Heart right ventricle (tissue), 16 donors: Measurements from ENCODE around the gene PRKN. TPM values are rescaled to one million over a fixed set of nuclear protein-coding genes. Genes with fewer than 3 reads are reported as not detected.

ENCODE experiments used
- ATAC-seq, 8 donors: fragments of 200-7000 bp; cut with Tn5 transposase; one replicate each; pipeline ENCODE4 v1.9.1; 2020; ENCODE audit warnings: mild to moderate bottlenecking in 8 of 8, moderate library complexity in 8 of 8, moderate number of reproducible peaks in 1 of 8
- DNase-seq, 2 donors: peaks; one replicate each; pipeline ENCODE4 v3.0.0-alpha.2; 2020
- H3K27ac ChIP-seq, 10 donors: fragments of 200-600 bp; sonication (generic) in 2 of 10; one replicate each; pipeline versions ENCODE4 v1.5.0 to v1.8.0; 2020 to 2022; ENCODE audit warnings: mild to moderate bottlenecking in 3 of 10
- H3K27me3 ChIP-seq, 7 donors: fragments of 200-600 bp; one replicate each; pipeline ENCODE4 v1.8.0; 2021 to 2022; ENCODE audit warnings: mild to moderate bottlenecking in 2 of 7
- H3K36me3 ChIP-seq, 9 donors: fragments of 200-600 bp; sonication (generic) in 1 of 9; one replicate each; pipeline versions ENCODE4 v1.5.0 to v1.8.0; 2020 to 2022; ENCODE audit warnings: mild to moderate bottlenecking in 2 of 9
- H3K4me1 ChIP-seq, 9 donors: fragments of 200-600 bp; sonication (generic) in 1 of 9; one replicate each; pipeline versions ENCODE4 v1.5.0 to v1.8.0; 2020 to 2022; ENCODE audit warnings: mild to moderate bottlenecking in 4 of 9
- H3K4me3 ChIP-seq, 10 donors: fragments of 200-600 bp; sonication (generic) in 2 of 10; one replicate each; pipeline versions ENCODE4 v1.5.0 to v1.8.0; 2020 to 2022; ENCODE audit warnings: mild to moderate bottlenecking in 7 of 10, moderate library complexity in 2 of 10
- H3K9me3 ChIP-seq, 11 donors: fragments of 200-600 bp in 10 of 11; sonication (generic) in 2 of 11; one replicate each; pipeline versions ENCODE4 v1.5.0 to v1.8.0; 2013 to 2022; ENCODE audit warnings: mild to moderate bottlenecking in 2 of 11, control low read depth in 1 of 11, moderate library complexity in 1 of 11
- WGBS, 2 donors: extraction: QIAGEN DNeasy Blood & Tissue Kit; methylation state at CpG; one replicate each; pipeline ENCODE4 v1.1.7; 2013; ENCODE audit warnings: inconsistent platforms in 1 of 2; 5-methylcytosine and 5-hydroxymethylcytosine counted together
- intact Hi-C, 10 donors: fragments of 100-400 bp; cut with DNase I; formaldehyde crosslinking; loops; one replicate each; pipeline versions ENCODE4 v1.11.1 to v1.14.2; 2022
- polyA plus RNA-seq, 2 donors: library from polyadenylated mRNA; stranded (reverse); fragments of 200-250 nt; gene quantifications; one replicate each; pipeline ENCODE4 v1.2.3, GENCODE V29; 2013
- total RNA-seq, 10 donors: library from RNA; stranded (reverse); fragmentation: NEBNext Ultra II Directional in 3 of 10; extraction: Animal tissue kit (Norgen Biotek cat#: 25700) in 3 of 10; gene quantifications; one replicate each; pipeline versions ENCODE4 v1.2.1 to v1.2.4, GENCODE V29; 2021 to 2023
- TF ChIP-seq, protein P1 (sequence below), 9 donors: fragments of 200-600 bp; sonication (generic) in 2 of 9; IDR thresholded peaks; one replicate each; pipeline versions ENCODE4 v1.5.0 to v1.8.0; 2021 to 2022; ENCODE audit warnings: antibody characterized with exemption in 9 of 9, mild to moderate bottlenecking in 5 of 9, moderate library complexity in 1 of 9
- donor health status: Arrhythmogenic right ventricular cardiomyopathy.
- donor health status: ischemic (EF 13 %, LVEDD 7.1; RV severe dilation, severe dysfunction).
- donor health status: healthy with polysubstance abuse.
- donor health status: DM: no; HTN: yes; CAD: no.
- donor health status: DM: no; HTN: no; CAD: no.
- donor health status: ischemic (EF 25% LVEDD 6.9; RV normal size, moderate dysfunction).
- donor health status: ischemic (EF 25% LVEDD 5.7; RV mildly dilated, moderate dysfunction).
- donor health status: healthy.
- donor health status: DM: yes; HTN: yes; CAD: no.
- donor health status: Ischemic cardiomyopathy.
- donor health status: ischemic (EF 35%, LVEDD 5.7; RV mildly dilated, moderate dysfunction).
- donor health status: nonischemic (EF 11% LVEDD 7.7; RV severe dilation, severe dysfunction).
- donor health status: DM: yes; HTN: yes; CAD: no.
- donor health status: PGD.
- donor health status: ischemic (EF 29% LVEDD 5.4; RV normal size, mild dysfunction).
- donor health status: nonischemic (EF 23%, LVEDD 6.1; RV moderate dilation, normal function).

Gene PRKN
- total and polyA plus RNA-seq, 12 donors = 2.3 to 27.7 (median 26.3) TPM

DNA sequence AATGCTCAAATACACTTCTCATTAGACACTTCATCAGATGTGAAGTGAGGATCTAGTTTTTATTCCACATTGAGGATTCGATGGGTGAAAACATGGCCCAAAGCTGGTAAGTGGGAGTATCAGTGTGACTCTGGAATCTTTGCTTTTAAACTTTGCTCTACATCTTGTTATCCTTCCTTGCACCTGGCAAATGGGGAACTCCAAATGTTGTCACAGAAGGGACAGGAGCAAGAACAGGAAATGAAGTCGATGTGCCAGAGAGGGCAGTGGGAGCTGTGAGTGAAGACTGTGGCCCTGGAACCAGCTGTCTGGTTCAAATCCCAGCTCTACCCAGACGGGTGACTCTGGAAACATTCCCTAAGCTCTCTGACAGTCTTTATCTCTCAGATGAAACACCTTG, 1367.0 kb downstream of the PRKN start:
- TF ChIP-seq, protein P1, sequence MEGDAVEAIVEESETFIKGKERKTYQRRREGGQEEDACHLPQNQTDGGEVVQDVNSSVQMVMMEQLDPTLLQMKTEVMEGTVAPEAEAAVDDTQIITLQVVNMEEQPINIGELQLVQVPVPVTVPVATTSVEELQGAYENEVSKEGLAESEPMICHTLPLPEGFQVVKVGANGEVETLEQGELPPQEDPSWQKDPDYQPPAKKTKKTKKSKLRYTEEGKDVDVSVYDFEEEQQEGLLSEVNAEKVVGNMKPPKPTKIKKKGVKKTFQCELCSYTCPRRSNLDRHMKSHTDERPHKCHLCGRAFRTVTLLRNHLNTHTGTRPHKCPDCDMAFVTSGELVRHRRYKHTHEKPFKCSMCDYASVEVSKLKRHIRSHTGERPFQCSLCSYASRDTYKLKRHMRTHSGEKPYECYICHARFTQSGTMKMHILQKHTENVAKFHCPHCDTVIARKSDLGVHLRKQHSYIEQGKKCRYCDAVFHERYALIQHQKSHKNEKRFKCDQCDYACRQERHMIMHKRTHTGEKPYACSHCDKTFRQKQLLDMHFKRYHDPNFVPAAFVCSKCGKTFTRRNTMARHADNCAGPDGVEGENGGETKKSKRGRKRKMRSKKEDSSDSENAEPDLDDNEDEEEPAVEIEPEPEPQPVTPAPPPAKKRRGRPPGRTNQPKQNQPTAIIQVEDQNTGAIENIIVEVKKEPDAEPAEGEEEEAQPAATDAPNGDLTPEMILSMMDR (IDR thresholded peaks at IDR 0.05) = no peak
- DNase-seq (no peak), ATAC-seq (no peak)
- Histone ChIP-seq H3K9me3 (peaks cover 0 to 29% (median 11%) of the 10 kb centered on the region in 11 donors), H3K4me3 (no peak overlapping the region), H3K27ac (no peak overlapping the region), H3K36me3 (no peaks in the 10 kb centered on the region), H3K4me1 (peaks cover 0 to 17% (median 4%) of the 10 kb centered on the region in 9 donors), H3K27me3 (no peaks in the 10 kb centered on the region)
- intact Hi-C loops = loop anchor here in 1 of 10 donors (10.0 kb wide), 1 partner anchor 216 kb away; no protein-coding TSS in a partner anchor
- WGBS, 2 donors = 60 to 67% methylated on average over 3 of the region's 3 CpGs

DNA sequence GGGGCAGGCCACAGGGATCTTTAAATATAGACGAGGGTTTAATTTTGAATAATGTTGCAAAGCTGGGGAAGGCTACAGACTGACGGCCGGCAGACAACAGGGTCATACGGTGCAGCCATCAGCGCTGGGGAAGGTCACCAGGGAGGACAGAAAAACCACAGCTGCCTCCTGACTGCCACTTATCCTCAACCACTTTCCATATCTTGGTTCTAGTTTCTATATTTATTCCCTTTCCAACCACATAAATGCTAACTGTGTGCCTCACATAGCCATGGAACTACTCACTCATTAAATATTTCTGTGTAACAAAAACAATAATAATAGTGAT, 1368.0 kb downstream of the PRKN start:
- no peak overlapping the region for H3K4me3 ChIP-seq
- peaks cover 0 to 17% (median 4%) of the 10 kb centered on the region in 9 donors for H3K4me1 ChIP-seq
- WGBS, 2 donors = 24 to 43% methylated on average over 5 of the region's 5 CpGs
- intact Hi-C loops = no loop called here
- peak overlapping the region in 7 of 10 donors; percentile 27 to 62 (median 53) for H3K27ac ChIP-seq
- H3K36me3 ChIP-seq = no peaks in the 10 kb centered on the region
- ATAC-seq (peak; percentile 65 to 90 (median 81)), DNase-seq (no peak)
- no peaks in the 10 kb centered on the region for H3K27me3 ChIP-seq
- peaks cover 0 to 25% (median 11%) of the 10 kb centered on the region in 11 donors for H3K9me3 ChIP-seq
- TF ChIP-seq, protein P1 (IDR thresholded peaks at IDR 0.05) = no peak

DNA sequence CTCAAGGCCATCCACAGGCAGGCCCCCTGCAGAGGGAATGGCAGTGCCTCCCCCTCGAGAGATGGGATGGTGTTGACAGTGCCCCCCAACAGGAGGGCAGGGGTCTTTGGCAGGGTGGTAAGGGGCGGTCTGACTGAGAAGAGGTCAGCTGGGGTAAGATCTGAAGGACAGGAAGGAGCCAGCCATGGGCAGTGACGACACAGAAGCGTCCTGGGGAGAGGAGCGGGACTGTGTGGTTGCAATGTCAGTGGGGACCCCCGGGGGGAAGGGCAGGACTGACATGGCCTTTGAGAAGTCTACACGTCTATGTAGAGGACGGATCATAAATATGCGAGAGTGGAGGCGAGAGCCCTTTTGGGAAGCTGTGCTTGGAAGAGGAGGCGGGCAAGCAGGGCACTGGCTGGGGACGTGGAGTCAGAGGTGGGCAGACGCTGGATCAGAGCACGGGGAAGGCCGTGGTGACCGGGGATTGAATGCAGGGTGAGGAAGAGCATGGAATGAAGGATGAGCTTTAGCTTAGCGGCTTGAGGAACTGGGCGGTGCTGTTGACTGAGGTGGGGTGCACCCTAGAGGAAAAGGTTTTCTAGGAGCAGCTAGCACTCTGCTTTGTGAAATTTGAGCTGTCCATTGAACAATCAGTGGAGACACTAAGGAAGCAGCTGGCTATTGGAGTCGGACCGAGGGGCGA, 1371.3 kb downstream of the PRKN start:
- intact Hi-C loops = no loop called here
- no peaks in the 10 kb centered on the region for H3K36me3 ChIP-seq
- no peak for ATAC-seq
- H3K4me1 ChIP-seq = peaks cover 0 to 17% (median 4%) of the 10 kb centered on the region in 9 donors
- no peaks in the 10 kb centered on the region for H3K9me3 ChIP-seq
- no peak overlapping the region for H3K27ac ChIP-seq
- TF ChIP-seq, protein P1 (IDR thresholded peaks at IDR 0.05) = no peak
- WGBS, 2 donors = 86 to 88% methylated on average over 21 of the region's 21 CpGs
- no peak overlapping the region for H3K4me3 ChIP-seq
- no peaks in the 10 kb centered on the region for H3K27me3 ChIP-seq
- DNase-seq = no peak

DNA sequence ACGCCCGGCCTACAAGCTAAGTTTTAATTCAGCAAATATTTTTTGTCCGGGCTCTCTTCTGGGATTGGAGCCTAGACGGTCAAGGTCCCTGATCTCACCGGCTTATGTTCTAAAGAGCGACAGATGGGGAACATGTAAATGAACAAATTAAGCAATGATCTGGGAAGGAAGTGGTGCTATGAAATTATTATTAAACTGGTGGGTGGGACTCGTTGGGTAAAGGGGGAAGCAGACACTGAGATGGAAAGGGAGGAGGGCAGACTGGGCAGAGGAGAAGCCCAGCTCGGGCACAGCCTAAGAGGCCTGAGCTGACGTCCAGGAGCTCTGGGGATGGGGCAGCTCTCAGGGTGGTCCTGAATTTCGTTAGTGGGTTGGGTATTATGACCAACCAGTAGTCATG, 1371.9 kb downstream of the PRKN start:
- WGBS, 2 donors = 85 to 90% methylated on average over 10 of the region's 10 CpGs
- Histone ChIP-seq H3K27me3 (no peaks in the 10 kb centered on the region), H3K9me3 (no peaks in the 10 kb centered on the region), H3K27ac (no peak overlapping the region), H3K4me1 (peaks cover 0 to 17% (median 4%) of the 10 kb centered on the region in 9 donors), H3K36me3 (no peaks in the 10 kb centered on the region), H3K4me3 (no peak overlapping the region)
- ATAC-seq (no peak), DNase-seq (no peak)
- intact Hi-C loops = no loop called here
- TF ChIP-seq, protein P1 (IDR thresholded peaks at IDR 0.05) = no peak
